Measurements from ENCODE around the gene SPATS2L.

SPATS2L gene

DNA sequence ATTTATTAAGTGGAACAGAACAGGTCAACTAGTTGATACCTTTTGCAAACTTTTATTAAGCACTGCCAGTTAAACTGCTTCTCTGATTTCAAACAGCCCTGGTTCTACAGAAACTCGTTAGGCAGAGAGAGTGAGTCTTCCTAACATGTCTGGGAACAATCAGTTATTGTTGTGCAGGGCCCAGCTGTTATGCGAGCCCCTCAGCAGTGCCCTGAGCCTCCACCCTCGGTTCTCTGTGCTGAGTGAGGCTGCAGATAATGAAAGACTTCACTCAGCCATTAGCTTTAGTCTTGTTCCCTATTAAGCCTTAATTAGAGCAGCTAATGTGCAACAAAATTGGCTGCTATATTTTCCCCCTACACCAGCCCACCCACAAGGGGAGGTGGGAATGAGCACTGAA lies 163.7 kb downstream of the SPATS2L start:
- TF ChIP-seq, protein P1, sequence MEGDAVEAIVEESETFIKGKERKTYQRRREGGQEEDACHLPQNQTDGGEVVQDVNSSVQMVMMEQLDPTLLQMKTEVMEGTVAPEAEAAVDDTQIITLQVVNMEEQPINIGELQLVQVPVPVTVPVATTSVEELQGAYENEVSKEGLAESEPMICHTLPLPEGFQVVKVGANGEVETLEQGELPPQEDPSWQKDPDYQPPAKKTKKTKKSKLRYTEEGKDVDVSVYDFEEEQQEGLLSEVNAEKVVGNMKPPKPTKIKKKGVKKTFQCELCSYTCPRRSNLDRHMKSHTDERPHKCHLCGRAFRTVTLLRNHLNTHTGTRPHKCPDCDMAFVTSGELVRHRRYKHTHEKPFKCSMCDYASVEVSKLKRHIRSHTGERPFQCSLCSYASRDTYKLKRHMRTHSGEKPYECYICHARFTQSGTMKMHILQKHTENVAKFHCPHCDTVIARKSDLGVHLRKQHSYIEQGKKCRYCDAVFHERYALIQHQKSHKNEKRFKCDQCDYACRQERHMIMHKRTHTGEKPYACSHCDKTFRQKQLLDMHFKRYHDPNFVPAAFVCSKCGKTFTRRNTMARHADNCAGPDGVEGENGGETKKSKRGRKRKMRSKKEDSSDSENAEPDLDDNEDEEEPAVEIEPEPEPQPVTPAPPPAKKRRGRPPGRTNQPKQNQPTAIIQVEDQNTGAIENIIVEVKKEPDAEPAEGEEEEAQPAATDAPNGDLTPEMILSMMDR (IDR thresholded peaks at IDR 0.05), result no peak
- no peak overlapping the region for H3K4me3 ChIP-seq
- intact Hi-C loops (cut with DNase I; ENCODE audit: low total_unique reads), result no loop called here
- no peaks in the 10 kb centered on the region for H3K4me1 ChIP-seq
- H3K36me3 ChIP-seq, result peaks cover 48 to 75% (median 50%) of the 10 kb centered on the region in 3 donors
- DNase-seq, result no peak
- no peak overlapping the region for H3K27ac ChIP-seq
- no peaks in the 10 kb centered on the region for H3K9me3 ChIP-seq
- no peaks in the 10 kb centered on the region for H3K27me3 ChIP-seq

DNA sequence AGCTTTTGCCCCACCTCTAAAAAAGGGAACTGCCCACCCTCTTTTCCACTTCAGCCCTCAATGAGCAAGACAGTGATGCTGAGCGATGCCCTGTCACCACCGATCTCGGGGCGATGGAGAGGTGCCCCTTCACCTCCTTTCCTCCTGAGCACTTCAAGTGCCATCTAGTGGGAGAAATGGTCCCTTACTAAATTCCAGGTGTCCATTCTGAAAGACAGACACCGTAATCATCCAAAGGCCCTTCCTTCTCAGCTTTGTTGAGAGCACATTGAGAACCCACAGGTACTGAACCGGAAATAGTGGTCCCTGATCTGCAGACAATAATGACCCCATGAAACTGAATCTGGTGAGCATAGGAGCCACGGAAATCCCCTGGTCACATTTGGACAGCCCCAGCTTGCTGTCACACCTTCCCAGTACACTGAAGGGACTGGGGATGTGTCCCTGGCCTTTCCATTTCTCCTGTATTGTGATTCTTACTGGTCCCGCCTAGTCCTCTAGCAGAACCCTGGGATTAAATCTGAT lies 164.9 kb downstream of the SPATS2L start:
- Histone ChIP-seq H3K27me3 (no peaks in the 10 kb centered on the region), H3K36me3 (peaks cover 48 to 87% (median 54%) of the 10 kb centered on the region in 3 donors), H3K4me1 (no peaks in the 10 kb centered on the region), H3K27ac (no peak overlapping the region), H3K9me3 (no peaks in the 10 kb centered on the region), H3K4me3 (no peak overlapping the region)
- TF ChIP-seq, protein P1 (IDR thresholded peaks at IDR 0.05), result peak in 1 of 2 experiments; percentile 28
- intact Hi-C loops (cut with DNase I; ENCODE audit: low total_unique reads), result no loop called here
- no peak for DNase-seq

DNA sequence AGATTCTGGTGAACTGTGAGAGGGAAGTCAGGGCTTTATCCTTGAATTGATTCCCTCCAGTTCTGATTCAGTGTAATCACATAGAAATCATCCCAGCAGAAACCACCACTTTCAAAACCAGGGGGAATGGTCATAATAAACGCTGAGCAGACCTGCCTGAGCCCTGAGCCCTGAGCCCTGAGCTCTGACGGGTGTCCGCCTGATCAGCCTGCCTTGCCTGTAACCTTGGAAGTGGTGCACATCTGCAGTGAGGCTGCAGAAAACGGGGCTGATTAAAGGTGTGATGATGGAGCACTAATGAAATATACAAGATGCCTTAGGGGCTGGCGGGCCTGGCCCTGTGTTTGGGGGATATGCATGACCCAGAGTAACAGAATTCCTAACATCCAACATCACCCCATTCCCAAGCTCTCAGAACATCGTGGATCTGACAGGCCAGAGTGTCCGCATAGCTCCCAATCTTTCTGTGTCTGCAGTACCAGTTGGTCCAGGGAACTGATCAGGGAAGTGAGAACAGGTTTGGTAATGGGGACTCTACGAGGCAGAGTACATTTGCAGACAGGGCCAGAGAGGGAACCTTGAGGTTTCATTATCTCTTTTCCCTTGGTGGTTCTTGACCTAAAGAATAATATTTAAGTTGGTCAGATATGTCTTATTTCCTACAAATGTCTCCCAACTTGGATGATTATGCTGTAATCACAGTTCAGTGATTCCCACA lies 165.6 kb downstream of the SPATS2L start:
- no peak overlapping the region for H3K27ac ChIP-seq
- H3K27me3 ChIP-seq, result no peaks in the 10 kb centered on the region
- no peaks in the 10 kb centered on the region for H3K4me1 ChIP-seq
- no peaks in the 10 kb centered on the region for H3K9me3 ChIP-seq
- H3K36me3 ChIP-seq, result peaks cover 47 to 94% (median 54%) of the 10 kb centered on the region in 3 donors
- no peak for DNase-seq
- TF ChIP-seq, protein P1 (IDR thresholded peaks at IDR 0.05), result no peak
- H3K4me3 ChIP-seq, result no peak overlapping the region
- intact Hi-C loops (cut with DNase I; ENCODE audit: low total_unique reads), result no loop called here

DNA sequence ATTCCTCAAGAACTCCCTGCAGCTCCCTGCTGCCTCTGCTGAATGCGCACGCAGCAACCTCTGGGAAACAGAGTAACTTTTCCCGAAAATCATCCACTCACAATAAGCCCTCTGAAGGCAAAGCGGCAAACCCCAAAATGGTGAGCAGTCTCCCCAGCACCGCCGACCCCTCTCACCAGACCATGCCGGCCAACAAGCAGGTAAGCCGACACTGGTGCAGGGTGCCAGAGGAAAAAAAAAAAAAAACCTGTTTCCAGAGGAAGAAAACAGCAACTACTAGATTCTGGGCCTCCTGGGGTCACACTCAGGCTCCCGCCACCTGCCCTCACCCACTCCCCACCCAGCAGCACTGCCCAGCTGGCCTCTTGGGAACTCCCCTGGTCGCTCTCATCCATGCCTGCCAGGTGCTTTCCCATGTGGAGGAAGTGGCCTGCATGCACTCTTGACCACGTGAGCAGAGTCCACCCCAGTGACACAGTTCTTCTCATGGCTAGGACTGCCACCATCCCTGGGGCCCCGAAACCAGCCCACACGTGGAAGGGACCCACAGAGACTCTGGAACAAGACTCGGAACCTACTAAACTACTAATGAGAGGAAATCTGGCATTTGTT lies 166.5 kb downstream of the SPATS2L start:
- Histone ChIP-seq H3K9me3 (no peaks in the 10 kb centered on the region), H3K27me3 (no peaks in the 10 kb centered on the region), H3K27ac (no peak overlapping the region), H3K36me3 (peaks cover 38 to 94% (median 58%) of the 10 kb centered on the region in 3 donors), H3K4me3 (no peak overlapping the region), H3K4me1 (no peaks in the 10 kb centered on the region)
- no peak for DNase-seq
- intact Hi-C loops (cut with DNase I; ENCODE audit: low total_unique reads), result no loop called here
- TF ChIP-seq, protein P1 (IDR thresholded peaks at IDR 0.05), result no peak

DNA sequence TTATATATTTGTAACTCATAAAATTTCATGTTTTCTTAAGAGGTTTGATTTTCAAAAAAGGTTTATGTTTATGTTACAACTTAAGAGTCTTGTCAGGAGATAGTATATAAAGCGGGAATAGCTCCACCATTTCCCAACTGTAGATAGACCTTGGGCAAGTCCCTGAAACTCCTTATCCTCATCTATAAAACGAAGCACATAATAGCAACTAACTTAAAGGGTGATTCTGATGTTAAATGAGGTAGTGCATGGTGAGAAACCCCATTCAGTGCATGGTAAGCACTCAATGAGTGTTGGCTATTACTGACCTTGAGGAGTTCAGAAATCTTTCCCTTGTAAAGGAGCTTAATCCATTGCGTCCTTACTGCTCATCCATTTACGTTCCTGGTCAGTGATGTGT lies 169.3 kb downstream of the SPATS2L start:
- TF ChIP-seq, protein P1 (IDR thresholded peaks at IDR 0.05), result no peak
- H3K4me1 ChIP-seq, result no peaks in the 10 kb centered on the region
- no peaks in the 10 kb centered on the region for H3K27me3 ChIP-seq
- H3K36me3 ChIP-seq, result peaks cover 19 to 84% (median 32%) of the 10 kb centered on the region in 3 donors
- intact Hi-C loops (cut with DNase I; ENCODE audit: low total_unique reads), result loop anchor here (5.0 kb wide), 1 partner anchor 493 kb away; no protein-coding TSS in a partner anchor
- no peaks in the 10 kb centered on the region for H3K9me3 ChIP-seq
- no peak overlapping the region for H3K27ac ChIP-seq
- DNase-seq, result no peak
- H3K4me3 ChIP-seq, result no peak overlapping the region

Measured in tibial artery (tissue), 4 donors.